ENCODE data around the gene MCHR1.

GRCh38 chr22:40690370-40690769 lies 11.1 kb downstream of the MCHR1 start:
- TF ChIP-seq POLR2AphosphoS5 (IDR thresholded peaks at IDR 0.05) (no peak), CTCF (IDR thresholded peaks at IDR 0.05) (no peak), POLR2A (IDR thresholded peaks at IDR 0.05) (no peak)
